Kidney (tissue), 14 donors: ENCODE results near the gene CDK5RAP1. TPM values are rescaled to one million over a fixed set of nuclear protein-coding genes. Genes with fewer than 3 reads are reported as not detected.
"Not testable (repeated sequence)": the region's sequence is repeated elsewhere in the genome, so short reads cannot be mapped to it uniquely, and the experiment has no call there.

Experiments used
- DNase-seq, 5 donors: peaks; one replicate each; pipeline ENCODE4 v3.0.0-alpha.2; 2013 to 2020
- FAIRE-seq: peaks from 2 replicates; lab custom pipeline; 2012; peaks lifted over from hg19 to GRCh38; lab: Jason Lieb, UNC
- H3K27ac ChIP-seq, 2 donors: one replicate each; pipeline ENCODE4 v1.7.0; 2013; ENCODE audit warnings: low read depth in 2 of 2, low read length in 2 of 2, inconsistent platforms in 1 of 2
- H3K27me3 ChIP-seq: one replicate; pipeline ENCODE4 v1.7.1; 2013; ENCODE audit warnings: low read length, inconsistent platforms; ENCODE audit not compliant: control insufficient read depth, insufficient read depth
- H3K36me3 ChIP-seq, 3 donors: one replicate each; pipeline versions ENCODE4 v1.7.0 to v1.7.1; 2013; ENCODE audit warnings: low read length in 3 of 3, control low read depth in 1 of 3, inconsistent platforms in 1 of 3; ENCODE audit not compliant: insufficient read depth in 3 of 3, control insufficient read depth in 2 of 3
- H3K4me1 ChIP-seq, 3 donors: one replicate each; pipeline versions ENCODE4 v1.7.0 to v1.7.1; 2013; ENCODE audit warnings: low read length in 3 of 3, inconsistent platforms in 1 of 3, low read depth in 1 of 3; ENCODE audit not compliant: control insufficient read depth in 2 of 3, insufficient read depth in 2 of 3
- H3K4me3 ChIP-seq, 3 donors: one replicate each; pipeline versions ENCODE4 v1.7.0 to v1.8.1; 2013; ENCODE audit warnings: low read length in 3 of 3, control low read depth in 1 of 3, inconsistent platforms in 1 of 3
- H3K9ac ChIP-seq, 3 donors: one replicate each; pipeline versions ENCODE4 v1.7.0 to v1.7.1; 2013; ENCODE audit warnings: low read length in 3 of 3, control low read depth in 1 of 3, inconsistent platforms in 1 of 3
- H3K9me3 ChIP-seq, 3 donors: one replicate each; pipeline versions ENCODE4 v1.7.0 to v1.7.1; 2013; ENCODE audit warnings: low read length in 3 of 3, control low read depth in 1 of 3, inconsistent platforms in 1 of 3; ENCODE audit not compliant: control insufficient read depth in 2 of 3, insufficient read depth in 1 of 3
- intact Hi-C: fragments of 100-400 bp; cut with DNase I; formaldehyde crosslinking; loops from one replicate; pipeline ENCODE4 v1.11.1; 2022
- polyA plus RNA-seq: library from polyadenylated mRNA; stranded (reverse); fragments of 350-450 nt; fragmentation: Illumina TruSeq; extraction: RNeasy Lipid Tissue Mini Kit (QIAGEN cat#74804); gene quantifications from one replicate; pipeline ENCODE4 v1.2.3, GENCODE V29; 2014; ENCODE audit warnings: low read depth, low replicate concordance; ENCODE audit not compliant: insufficient read depth
- total RNA-seq: library from RNA; stranded (reverse); fragmentation: NEBNext Ultra II Directional; extraction: Animal tissue kit (Norgen Biotek cat#: 25700); gene quantifications from one replicate; pipeline ENCODE4 v1.2.1, GENCODE V29; 2021
- TF ChIP-seq, protein P1 (sequence below): IDR thresholded peaks from 3 replicates; pipeline ENCODE4 v1.5.1; 2012; ENCODE audit warnings: mild to moderate bottlenecking, moderate library complexity, borderline replicate concordance; ENCODE audit not compliant: insufficient read depth; ENCODE audit errors: extremely low read depth
- donor health status: control.
- donor health status: control.
- donor health status: control.
- donor health status: control.
- donor health status: control.
- donor health status: DM: yes; HTN: yes; CAD: no.
- donor health status: Normal renal cell carcinoma (clear cell type).

Gene CDK5RAP1
- total and polyA plus RNA-seq, 2 donors from 2014 or later, result 25.2 to 34.4 TPM

DNA sequence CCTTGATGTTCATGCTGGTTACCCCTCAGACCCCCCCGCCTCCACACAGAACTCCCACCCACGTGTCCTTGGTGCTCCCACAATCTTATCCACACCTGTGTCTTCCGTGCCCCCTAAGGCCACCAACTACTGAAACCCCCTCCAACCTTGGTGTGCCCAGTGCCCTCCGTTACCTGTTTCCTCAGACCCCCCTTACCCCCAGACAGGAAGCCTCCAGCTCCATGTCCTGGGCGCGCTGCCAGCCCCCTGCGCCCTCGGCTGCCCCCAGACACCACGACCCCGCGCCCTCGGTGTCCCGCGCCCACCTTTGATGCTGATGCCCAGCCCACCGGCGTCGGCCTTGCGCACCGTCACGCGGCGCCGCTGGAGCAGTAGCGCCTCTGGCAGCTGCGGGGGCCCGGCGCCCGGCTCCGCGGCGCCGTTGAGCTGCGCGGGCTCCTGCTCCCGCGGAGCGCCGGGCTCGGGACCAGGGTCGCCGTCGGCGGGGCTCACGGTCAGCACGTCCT is 41.7 kb upstream of the CDK5RAP1 start:
- Histone ChIP-seq H3K9ac (peak overlapping the region in 2 of 3 donors; percentile 9 to 55), H3K27me3 (no peaks in the 10 kb centered on the region), H3K36me3 (no peaks in the 10 kb centered on the region), H3K9me3 (no peaks in the 10 kb centered on the region), H3K4me1 (peaks cover 0 to 15% (median 13%) of the 10 kb centered on the region in 3 donors), H3K27ac (peak overlapping the region; percentile 20 to 32), H3K4me3 (peak overlapping the region in 2 of 3 donors; percentile 62 to 67)
- TF ChIP-seq, protein P1, sequence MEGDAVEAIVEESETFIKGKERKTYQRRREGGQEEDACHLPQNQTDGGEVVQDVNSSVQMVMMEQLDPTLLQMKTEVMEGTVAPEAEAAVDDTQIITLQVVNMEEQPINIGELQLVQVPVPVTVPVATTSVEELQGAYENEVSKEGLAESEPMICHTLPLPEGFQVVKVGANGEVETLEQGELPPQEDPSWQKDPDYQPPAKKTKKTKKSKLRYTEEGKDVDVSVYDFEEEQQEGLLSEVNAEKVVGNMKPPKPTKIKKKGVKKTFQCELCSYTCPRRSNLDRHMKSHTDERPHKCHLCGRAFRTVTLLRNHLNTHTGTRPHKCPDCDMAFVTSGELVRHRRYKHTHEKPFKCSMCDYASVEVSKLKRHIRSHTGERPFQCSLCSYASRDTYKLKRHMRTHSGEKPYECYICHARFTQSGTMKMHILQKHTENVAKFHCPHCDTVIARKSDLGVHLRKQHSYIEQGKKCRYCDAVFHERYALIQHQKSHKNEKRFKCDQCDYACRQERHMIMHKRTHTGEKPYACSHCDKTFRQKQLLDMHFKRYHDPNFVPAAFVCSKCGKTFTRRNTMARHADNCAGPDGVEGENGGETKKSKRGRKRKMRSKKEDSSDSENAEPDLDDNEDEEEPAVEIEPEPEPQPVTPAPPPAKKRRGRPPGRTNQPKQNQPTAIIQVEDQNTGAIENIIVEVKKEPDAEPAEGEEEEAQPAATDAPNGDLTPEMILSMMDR, result no peak
- DNase-seq (peak in 4 of 5 donors; percentile 22 to 84 (median 71)), FAIRE-seq (no peak)
- intact Hi-C loops, result no loop called here

DNA sequence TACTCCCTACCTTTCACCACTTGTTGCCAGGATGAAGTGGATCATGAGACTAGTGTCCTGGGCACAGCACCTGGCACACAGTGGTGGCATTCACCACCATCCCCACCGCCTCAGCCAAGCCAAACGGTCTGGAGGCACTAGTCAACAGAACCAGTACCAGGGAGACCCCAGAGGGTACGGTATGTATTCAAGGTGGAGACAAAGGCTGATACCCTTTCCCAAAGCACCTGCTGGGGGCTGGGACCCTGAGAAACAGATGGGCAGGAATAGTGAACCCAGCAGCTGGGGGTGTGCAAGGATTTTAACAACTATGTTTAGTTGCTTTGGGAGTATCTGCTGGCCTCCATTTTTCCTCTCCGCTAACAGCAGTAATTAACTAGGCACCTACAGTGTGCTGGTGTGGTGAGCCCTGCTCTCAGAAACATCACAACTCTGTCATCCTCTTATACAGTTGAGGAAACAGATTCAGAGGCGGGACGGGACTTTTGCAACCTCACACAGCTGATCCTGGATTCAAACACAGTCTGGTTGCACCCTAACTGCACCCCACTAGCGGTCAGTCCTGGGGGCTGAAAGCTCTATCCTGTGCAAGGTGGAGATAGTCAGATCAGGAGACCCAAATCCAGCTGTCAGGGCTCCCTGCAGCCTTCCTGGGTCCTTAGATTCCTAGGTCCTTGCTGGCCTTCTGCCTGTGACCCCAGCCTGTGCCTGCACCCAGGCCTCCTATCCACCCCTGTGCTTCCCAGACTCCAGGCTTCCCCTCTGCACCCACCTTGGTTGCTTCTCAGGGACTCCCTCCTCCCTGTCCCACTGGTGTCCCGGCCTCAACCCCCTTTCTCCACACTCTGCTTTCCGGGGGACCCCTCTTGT is 41.1 kb upstream of the CDK5RAP1 start:
- H3K9ac ChIP-seq, result peak overlapping the region in 2 of 3 donors; percentile 0 to 55
- FAIRE-seq (no peak), DNase-seq (no peak)
- H3K27me3 ChIP-seq, result no peaks in the 10 kb centered on the region
- H3K27ac ChIP-seq, result peak overlapping the region in 1 of 2 donors; percentile 13
- peaks cover 0 to 19% (median 17%) of the 10 kb centered on the region in 3 donors for H3K4me1 ChIP-seq
- no peaks in the 10 kb centered on the region for H3K9me3 ChIP-seq
- H3K4me3 ChIP-seq, result peak overlapping the region in 2 of 3 donors; percentile 62 to 67
- intact Hi-C loops, result no loop called here
- TF ChIP-seq, protein P1, result no peak
- no peaks in the 10 kb centered on the region for H3K36me3 ChIP-seq

DNA sequence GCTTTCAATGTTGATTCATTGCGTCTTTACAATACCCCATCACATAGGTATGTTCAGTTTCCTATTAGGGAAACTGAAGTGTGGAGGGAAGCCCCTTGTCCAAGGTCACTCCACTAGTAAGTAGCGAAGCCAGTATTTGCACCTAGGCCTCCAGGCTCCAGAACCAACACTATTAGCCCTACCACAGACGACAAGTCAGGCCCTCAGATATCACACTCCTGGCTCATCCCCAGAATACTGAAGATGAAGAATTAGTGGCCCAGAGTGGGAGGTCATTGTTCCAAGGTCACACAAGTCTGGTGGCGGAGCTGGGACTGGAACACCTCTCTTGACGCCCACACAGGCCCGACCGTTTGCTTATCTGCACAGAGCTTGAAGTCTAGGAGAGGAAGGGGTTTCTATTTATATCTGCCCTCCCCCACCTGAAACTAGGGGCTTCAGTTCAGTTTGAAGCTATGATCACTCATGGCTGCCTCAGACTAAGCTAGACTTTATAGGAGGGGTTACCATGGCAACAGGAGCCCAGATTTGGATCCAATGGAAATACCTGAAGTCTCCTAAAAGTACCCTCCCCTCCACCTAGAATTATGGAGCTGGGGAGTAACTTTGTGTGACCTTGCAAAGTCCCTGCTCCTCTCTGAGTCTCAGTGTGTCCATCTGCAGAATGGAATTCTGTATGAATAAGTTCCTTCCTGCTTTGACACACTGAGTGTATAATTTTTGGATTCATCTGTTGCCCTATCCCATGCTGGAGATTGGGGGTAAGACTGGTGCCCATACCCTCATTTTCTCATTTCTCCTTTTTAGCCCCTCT is 40.0 kb upstream of the CDK5RAP1 start:
- DNase-seq, result peak in 1 of 5 donors; percentile 39
- Histone ChIP-seq H3K4me3 (peak overlapping the region in 1 of 3 donors; percentile 17), H3K9ac (no peak overlapping the region), H3K27me3 (no peaks in the 10 kb centered on the region), H3K36me3 (no peaks in the 10 kb centered on the region), H3K9me3 (no peaks in the 10 kb centered on the region), H3K4me1 (peaks cover 0 to 19% (median 17%) of the 10 kb centered on the region in 3 donors), H3K27ac (peak overlapping the region in 1 of 2 donors; percentile 13)
- FAIRE-seq, result no peak
- intact Hi-C loops, result no loop called here
- TF ChIP-seq, protein P1, result no peak

DNA sequence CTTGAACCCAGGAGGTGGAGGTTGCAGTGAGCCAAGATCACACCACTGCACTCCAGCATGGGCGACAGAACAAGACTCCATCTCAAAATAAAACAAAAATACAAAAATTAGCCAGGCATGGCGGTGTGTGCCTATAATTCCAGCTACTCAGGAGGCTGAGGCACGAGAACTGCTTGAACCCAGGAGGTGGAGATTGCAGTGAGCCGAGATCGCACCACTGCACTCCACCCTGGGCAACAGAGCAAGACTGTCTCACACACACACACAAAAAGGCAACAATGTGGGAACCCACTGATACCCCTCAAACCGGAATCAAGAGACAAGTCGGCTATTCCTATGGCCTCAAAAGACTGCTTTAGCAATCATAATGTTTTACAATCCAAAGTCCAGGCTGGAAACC is 39.2 kb upstream of the CDK5RAP1 start:
- H3K9ac ChIP-seq, FAIRE-seq, intact Hi-C loops, H3K4me3 ChIP-seq, H3K27me3 ChIP-seq, DNase-seq, H3K36me3 ChIP-seq, H3K9me3 ChIP-seq, H3K27ac ChIP-seq: not testable (repeated sequence)
- H3K4me1 ChIP-seq, result peaks cover 0 to 19% (median 17%) of the 10 kb centered on the region in 3 donors
